Spleen (tissue), 13 donors: ENCODE measurements around the gene CDC5L. TPM values are rescaled to one million over a fixed set of nuclear protein-coding genes. Genes with fewer than 3 reads are reported as not detected.

Source experiments
- DNase-seq: peaks from one replicate; pipeline ENCODE4 v3.0.0-alpha.2; 2020
- H3K27ac ChIP-seq, 8 donors: fragments of 200-600 bp; sonication (generic) in 7 of 8; 1 replicate in 4 of 8; 2 replicates in 4 of 8; pipeline versions ENCODE4 v1.5.0 to v1.8.0; 2016 to 2021; ENCODE audit warnings: inconsistent platforms in 4 of 8, mild to moderate bottlenecking in 4 of 8, moderate library complexity in 1 of 8
- H3K27me3 ChIP-seq, 7 donors: fragments of 200-600 bp; sonication (generic) in 6 of 7; replicated peaks in 1 of 7; 1 replicate in 4 of 7; 2 replicates in 3 of 7; pipeline versions ENCODE4 v1.5.0 to v1.8.0; 2016 to 2021; ENCODE audit warnings: inconsistent platforms in 3 of 7, mild to moderate bottlenecking in 1 of 7
- H3K36me3 ChIP-seq, 6 donors: fragments of 200-600 bp; sonication (generic) in 5 of 6; 1 replicate in 4 of 6; 2 replicates in 2 of 6; pipeline versions ENCODE4 v1.5.0 to v1.8.0; 2016 to 2021; ENCODE audit warnings: inconsistent platforms in 2 of 6
- H3K4me1 ChIP-seq, 6 donors: fragments of 200-600 bp; sonication (generic) in 5 of 6; 1 replicate in 3 of 6; 2 replicates in 3 of 6; pipeline versions ENCODE4 v1.5.0 to v1.8.0; 2016 to 2021; ENCODE audit warnings: inconsistent platforms in 3 of 6
- H3K4me3 ChIP-seq, 8 donors: fragments of 200-600 bp; sonication (generic) in 7 of 8; 1 replicate in 4 of 8; 2 replicates in 4 of 8; pipeline versions ENCODE4 v1.5.0 to v1.8.0; 2016 to 2021; ENCODE audit warnings: inconsistent platforms in 4 of 8, mild to moderate bottlenecking in 4 of 8, moderate library complexity in 2 of 8
- H3K9me3 ChIP-seq, 8 donors: fragments of 200-600 bp; sonication (generic) in 7 of 8; 1 replicate in 4 of 8; 2 replicates in 4 of 8; pipeline versions ENCODE4 v1.5.0 to v1.8.0; 2016 to 2021; ENCODE audit warnings: inconsistent platforms in 4 of 8
- CTCF ChIP-seq, 11 experiments: fragments of 200-600 bp in 7 of 11; fragments of 450-650 bp in 4 of 11; sonication (generic) in 4 of 11; IDR thresholded peaks in 8 of 11; conservative IDR thresholded peaks in 3 of 11; 1 replicate in 7 of 11; 2 replicates in 4 of 11; pipeline versions ENCODE4 v1.4.0 to v1.8.0; 2016 to 2021; ENCODE audit warnings: antibody characterized with exemption in 11 of 11, inconsistent platforms in 4 of 11, mild to moderate bottlenecking in 1 of 11
- POLR2A ChIP-seq, 3 donors: fragments of 450-650 bp; IDR thresholded peaks; one replicate each; pipeline ENCODE4 v1.5.1; 2017; ENCODE audit warnings: antibody characterized with exemption in 3 of 3, mild to moderate bottlenecking in 1 of 3
- POLR2AphosphoS5 ChIP-seq, 3 donors: sonication (generic); formaldehyde crosslinking; IDR thresholded peaks; one replicate each; pipeline ENCODE4 v1.5.1; 2017; ENCODE audit warnings: antibody characterized with exemption in 3 of 3
- WGBS, 5 donors: extraction: QIAGEN DNeasy Blood & Tissue Kit in 3 of 5; methylation state at CpG; one replicate each; pipeline versions ENCODE4 v1.1.5 to v1.1.7; 2013 to 2018; 5-methylcytosine and 5-hydroxymethylcytosine counted together
- intact Hi-C: fragments of 100-400 bp; cut with DNase I; formaldehyde crosslinking; loops from one replicate; pipeline ENCODE4 v1.15.0; 2023; ENCODE audit warnings: low total_unique reads
- long read RNA-seq, 2 donors: transcript quantifications; one replicate each; lab custom pipeline, GENCODE V29; 2026
- polyA plus RNA-seq, 3 donors: library from polyadenylated mRNA; stranded (reverse); fragments of 200-250 nt; gene quantifications; one replicate each; pipeline ENCODE4 v1.2.1, GENCODE V29; 2013
- total RNA-seq, 7 donors: library from RNA; depleted of rRNA in 3 of 7; stranded (reverse); fragments of >200 nt in 3 of 7; fragmentation: NEBNext Ultra II Directional in 4 of 7; extraction: Animal tissue kit (Norgen Biotek cat#: 25700) in 4 of 7; gene quantifications; one replicate each; pipeline versions ENCODE4 v1.1.0 to v1.2.1, GENCODE V29; 2016 to 2021
- donor health status: healthy with polysubstance abuse.
- donor health status: DM: no; HTN: no; CAD: no; lungs with moderate emphysema.
- donor health status: DM: no; HTN: no; CAD: no.
- donor health status: Bipolar disorder and iron deficiency.
- donor health status: healthy.
- donor health status: DM: no; HTN: no; CAD: no.
- donor health status: DM: yes; HTN: yes; CAD: no.

Gene CDC5L
- total RNA-seq (10 to 100 TPM; 17.4 to 20.3 (median 18.6) TPM), polyA plus RNA-seq (1 to 10 TPM; 5.3 to 8.0 (median 7.4) TPM)
- long read RNA-seq, donor 1, full-length matches to known transcripts: 3 of 56 reads
- long read RNA-seq, donor 1, partial matches to known transcripts: 53 of 56 reads
- long read RNA-seq, donor 1, other reads (novel, unspliced or antisense): 0 of 56 reads
- long read RNA-seq, donor 2, full-length matches to known transcripts: 2 of 36 reads
- long read RNA-seq, donor 2, partial matches to known transcripts: 34 of 36 reads
- long read RNA-seq, donor 2, other reads (novel, unspliced or antisense): 0 of 36 reads

DNA sequence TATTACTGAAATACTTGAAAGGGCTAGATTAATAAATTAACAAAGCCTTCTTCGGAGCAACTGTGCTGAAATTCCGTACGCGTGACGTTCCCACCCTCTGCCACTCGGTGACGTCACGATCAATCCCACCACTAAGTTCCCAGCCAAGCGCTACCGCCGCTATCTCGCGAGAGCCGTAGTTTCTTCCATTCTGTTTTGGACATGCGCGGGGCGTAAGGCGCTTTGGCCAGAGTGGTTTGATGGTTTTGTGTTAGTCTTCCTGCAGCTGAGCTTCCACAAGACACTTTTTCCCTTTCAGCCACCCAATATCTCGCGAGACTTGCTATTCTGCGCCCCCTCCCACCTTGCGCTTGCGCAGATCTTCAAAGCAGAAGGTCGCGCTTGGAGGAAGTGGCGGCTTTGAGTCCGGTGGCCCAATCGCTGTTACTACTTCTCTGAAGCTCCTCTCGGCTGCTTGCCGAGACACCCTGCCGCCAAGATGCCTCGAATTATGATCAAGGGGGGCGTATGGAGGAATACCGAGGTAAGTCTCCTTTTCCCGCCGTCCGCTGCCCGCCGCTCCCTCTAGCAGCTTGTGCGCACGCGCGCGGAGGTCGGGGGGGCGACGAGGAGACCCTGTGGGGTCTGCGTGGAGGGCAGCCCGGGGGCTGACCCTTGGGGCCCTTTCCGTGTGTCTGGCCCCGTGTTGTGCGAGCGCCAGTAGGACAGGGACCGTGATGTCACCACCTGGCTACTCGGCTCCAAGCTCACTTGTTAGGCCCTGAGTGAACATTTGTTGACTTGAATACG lies at the start of gene CDC5L:
TSS of gene CDC5L (plus strand) at position 361 of the 789 bp plus-strand sequence. CDS start at position 479, 118 bp downstream.
- intact Hi-C loops: no loop called here
- peak; percentile 95 for DNase-seq
- 0% methylated on average over 32 to 56 of the region's 56 CpGs for WGBS, 5 donors
- Histone ChIP-seq H3K27ac (peak within 1 kb of the TSS; percentile 92 to 99 (median 98)), H3K4me1 (peaks cover 22 to 47% (median 34%) of the 10 kb centered on the region in 6 donors), H3K36me3 (peaks cover 0 to 25% (median 12%) of the 10 kb centered on the region in 6 donors), H3K4me3 (peak within 1 kb of the TSS; percentile 56 to 97 (median 79)), H3K9me3 (no peaks in the 10 kb centered on the region), H3K27me3 (no peaks in the 10 kb centered on the region)
- TF ChIP-seq CTCF (IDR thresholded peaks at IDR 0.05 in 8 of 11, conservative IDR thresholded peaks at IDR 0.05 in 3 of 11) (peak in 2 of 11 experiments; percentile 41 to 42), POLR2A (IDR thresholded peaks at IDR 0.05) (peak in 2 of 3 donors; percentile 46 to 78), POLR2AphosphoS5 (IDR thresholded peaks at IDR 0.05) (peak; percentile 90 to 99 (median 95))

- DNase-seq: peak; percentile 74
- intact Hi-C loops: loop anchor here (2.0 to 5.0 kb wide), 2 partner anchors 166 to 242 kb away; no protein-coding TSS in a partner anchor
- H3K36me3 ChIP-seq: no peaks in the 10 kb centered on the region
- H3K27me3 ChIP-seq: peaks cover 0 to 28% (median 21%) of the 10 kb centered on the region in 7 donors
- H3K4me1 ChIP-seq: peaks cover 0 to 17% (median 7%) of the 10 kb centered on the region in 6 donors
- H3K4me3 ChIP-seq: no peak overlapping the region
- 3 to 6% (median 4%) methylated on average over 11 of the region's 11 CpGs for WGBS, 5 donors
- no peak overlapping the region for H3K27ac ChIP-seq
- no peaks in the 10 kb centered on the region for H3K9me3 ChIP-seq
- TF ChIP-seq POLR2AphosphoS5 (IDR thresholded peaks at IDR 0.05): no peak
- no peak for TF ChIP-seq POLR2A (IDR thresholded peaks at IDR 0.05)
- peak; percentile 58 to 85 (median 75) for TF ChIP-seq CTCF (IDR thresholded peaks at IDR 0.05 in 8 of 11, conservative IDR thresholded peaks at IDR 0.05 in 3 of 11)
Observed at GRCh38 chr6:44338228-44339122, 49.0 kb upstream of the CDC5L start.

GRCh38 chr6:44339301-44339700 lies 48.2 kb upstream of the CDC5L start:
- H3K9me3 ChIP-seq: no peaks in the 10 kb centered on the region
- H3K27me3 ChIP-seq: peaks cover 0 to 36% (median 28%) of the 10 kb centered on the region in 7 donors
- H3K4me3 ChIP-seq: no peak overlapping the region
- H3K27ac ChIP-seq: no peak overlapping the region
- H3K4me1 ChIP-seq: peaks cover 0 to 10% (median 6%) of the 10 kb centered on the region in 6 donors
- DNase-seq: no peak
- H3K36me3 ChIP-seq: no peaks in the 10 kb centered on the region
- 75 to 88% (median 86%) methylated on average over 4 to 5 of the region's 5 CpGs for WGBS, 5 donors
- intact Hi-C loops: loop anchor here (2.0 to 5.0 kb wide), 2 partner anchors 167 to 242 kb away; no protein-coding TSS in a partner anchor
- no peak for TF ChIP-seq POLR2A (IDR thresholded peaks at IDR 0.05)
- no peak for TF ChIP-seq POLR2AphosphoS5 (IDR thresholded peaks at IDR 0.05)
- TF ChIP-seq CTCF (IDR thresholded peaks at IDR 0.05 in 8 of 11, conservative IDR thresholded peaks at IDR 0.05 in 3 of 11): no peak
